GM18861 (cell line): ENCODE measurements around the gene SEMA4B.

Experiments
- ATAC-seq: cut with Tn5 transposase; IDR thresholded peaks from one replicate; pipeline ENCODE4 v1.9.1; 2021; ENCODE audit not compliant: unreplicated experiment

Gene SEMA4B

GRCh38 chr15:90205050-90205848 is 4.1 kb downstream of the SEMA4B start:
- no peak for ATAC-seq

GRCh38 chr15:90205886-90206285 is 4.8 kb downstream of the SEMA4B start:
- no peak for ATAC-seq

GRCh38 chr15:90207252-90207651 is 6.1 kb downstream of the SEMA4B start:
- ATAC-seq, result no peak

- ATAC-seq, result no peak
Observed at GRCh38 chr15:90208356-90208755, 7.2 kb downstream of the SEMA4B start.

- no peak for ATAC-seq
Observed at GRCh38 chr15:90209591-90209990, 8.5 kb downstream of the SEMA4B start.

- no peak for ATAC-seq
Observed at GRCh38 chr15:90210593-90210992, 9.5 kb downstream of the SEMA4B start.

- ATAC-seq, result no peak
Observed at GRCh38 chr15:90211009-90211408, 9.9 kb downstream of the SEMA4B start.

- no peak for ATAC-seq
Observed at GRCh38 chr15:90211440-90212143, 10.5 kb downstream of the SEMA4B start.

- ATAC-seq, result no peak
Observed at GRCh38 chr15:90212221-90213098, 11.3 kb downstream of the SEMA4B start.

GRCh38 chr15:90213122-90213817 is 12.1 kb downstream of the SEMA4B start:
- ATAC-seq, result no peak

- no peak for ATAC-seq
Observed at GRCh38 chr15:90213818-90214204, 12.7 kb downstream of the SEMA4B start.

- no peak for ATAC-seq
Observed at GRCh38 chr15:90214553-90215196, 13.5 kb downstream of the SEMA4B start.

GRCh38 chr15:90217671-90218394 is 16.7 kb downstream of the SEMA4B start:
- ATAC-seq, result no peak

GRCh38 chr15:90219421-90220141 is 18.5 kb downstream of the SEMA4B start:
- ATAC-seq, result no peak

- ATAC-seq, result no peak
Observed at GRCh38 chr15:90221246-90221900, 20.2 kb downstream of the SEMA4B start.

- ATAC-seq, result no peak
Observed at GRCh38 chr15:90222547-90222946, 21.4 kb downstream of the SEMA4B start.

GRCh38 chr15:90223441-90224165 is 22.5 kb downstream of the SEMA4B start:
- ATAC-seq, result no peak

- ATAC-seq, result no peak
Observed at GRCh38 chr15:90225047-90225446, 23.9 kb downstream of the SEMA4B start.
